Pancreas (tissue), 10 donors: Measurements from ENCODE around the gene CEL. TPM values are rescaled to one million over a fixed set of nuclear protein-coding genes. Genes with fewer than 3 reads are reported as not detected.

Experiments
- ATAC-seq, 4 donors: fragments of 200-7000 bp; cut with Tn5 transposase; one replicate each; pipeline versions ENCODE4 v1.8.0 to v1.9.1; 2020; ENCODE audit warnings: mild to moderate bottlenecking in 4 of 4, moderate library complexity in 4 of 4
- DNase-seq, 6 donors: peaks; one replicate each; pipeline ENCODE4 v3.0.0-alpha.2; 2020
- FAIRE-seq: peaks from 2 replicates; lab custom pipeline; 2012; peaks lifted over from hg19 to GRCh38; lab: Jason Lieb, UNC
- H3K27ac ChIP-seq, 4 donors: fragments of 200-600 bp; sonication (generic); 1 replicate in 3 of 4; 2 replicates in 1 of 4; pipeline versions ENCODE4 v1.5.0 to v1.8.0; 2020
- H3K27me3 ChIP-seq, 4 donors: fragments of 200-600 bp; one replicate each; pipeline ENCODE4 v1.8.0; 2021
- H3K36me3 ChIP-seq, 3 donors: fragments of 200-600 bp; sonication (generic) in 1 of 3; one replicate each; pipeline versions ENCODE4 v1.5.0 to v1.8.0; 2020 to 2021
- H3K4me1 ChIP-seq, 3 donors: fragments of 200-600 bp; one replicate each; pipeline ENCODE4 v1.8.0; 2021
- H3K4me3 ChIP-seq, 4 donors: fragments of 200-600 bp; sonication (generic) in 2 of 4; one replicate each; pipeline versions ENCODE4 v1.5.0 to v1.8.0; 2020 to 2021
- H3K9me3 ChIP-seq, 4 donors: fragments of 200-600 bp; one replicate each; pipeline ENCODE4 v1.8.0; 2021
- CTCF ChIP-seq, 4 donors: fragments of 200-600 bp; sonication (generic) in 3 of 4; IDR thresholded peaks; one replicate each; pipeline versions ENCODE4 v1.5.0 to v1.8.0; 2021; ENCODE audit warnings: antibody characterized with exemption in 4 of 4
- WGBS, 2 donors: extraction: QIAGEN DNeasy Blood & Tissue Kit; methylation state at CpG; one replicate each; pipeline ENCODE4 v1.1.7; 2013; 5-methylcytosine and 5-hydroxymethylcytosine counted together
- intact Hi-C, 3 donors: fragments of 100-400 bp; cut with DNase I; formaldehyde crosslinking; loops; one replicate each; pipeline versions ENCODE4 v1.11.1 to v1.14.2; 2022
- polyA plus RNA-seq, 2 donors: library from polyadenylated mRNA; stranded (reverse); fragments of 200-250 nt; gene quantifications; one replicate each; pipeline ENCODE4 v1.2.3, GENCODE V29; 2013
- total RNA-seq, 6 donors: library from RNA; stranded (reverse); fragmentation: NEBNext Ultra II Directional in 4 of 6; extraction: Animal tissue kit (Norgen Biotek cat#: 25700) in 4 of 6; gene quantifications; one replicate each; pipeline versions ENCODE4 v1.2.1 to v1.2.4, GENCODE V29; 2021 to 2023
- donor health status: healthy with polysubstance abuse.
- donor health status: DM: no; HTN: no; CAD: no; lungs with moderate emphysema.
- donor health status: DM: no; HTN: no; CAD: no.
- donor health status: control.
- donor health status: control.
- donor health status: Bipolar disorder and iron deficiency.
- donor health status: DM: yes; HTN: yes; CAD: no.
- donor health status: DM: no; HTN: no; CAD: no.
- donor health status: DM: no; HTN: no; CAD: no.
- donor health status: DM: yes; HTN: yes; CAD: no.

Gene CEL
- total and polyA plus RNA-seq, 8 donors, result 2,560 to 24,413 (median 16,465) TPM

DNA sequence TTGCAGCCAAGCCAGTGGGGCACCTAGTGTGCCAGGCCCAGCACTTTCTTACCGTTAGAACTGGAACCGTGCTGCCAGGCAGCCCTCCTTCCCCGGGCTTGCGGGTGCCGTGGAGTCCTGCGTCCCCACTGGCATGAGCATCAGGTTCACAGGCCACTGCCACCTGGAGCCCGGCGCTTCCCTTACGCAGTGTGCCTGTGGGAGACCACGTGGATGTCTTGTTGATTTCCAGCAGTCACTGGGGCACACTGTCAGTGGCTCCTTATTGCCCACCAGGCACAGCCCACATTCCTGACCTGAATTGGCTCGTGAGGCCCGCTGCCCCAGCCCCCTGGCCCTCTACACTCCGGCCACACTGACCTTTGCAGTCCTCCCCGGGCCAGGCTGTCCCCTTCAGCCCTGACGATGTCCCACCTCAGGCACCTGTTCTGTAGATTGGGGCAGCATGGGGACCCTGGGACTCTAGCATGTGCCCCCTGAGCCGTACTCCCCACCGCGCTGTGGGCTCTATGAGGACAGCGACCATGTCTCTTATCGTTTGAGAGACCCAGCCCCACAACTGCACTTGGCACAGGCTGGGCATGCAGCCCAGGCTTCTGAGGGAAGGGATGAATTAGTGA is 10.4 kb upstream of the CEL start:
- no peak for FAIRE-seq
- intact Hi-C loops, result no loop called here
- Histone ChIP-seq H3K27ac (peak overlapping the region; percentile 65 to 73 (median 72)), H3K36me3 (peaks cover 0 to 17% (median 5%) of the 10 kb centered on the region in 3 donors), H3K4me3 (peak overlapping the region in 1 of 4 donors; percentile 3), H3K9me3 (no peaks in the 10 kb centered on the region), H3K4me1 (peaks cover 16 to 57% (median 41%) of the 10 kb centered on the region in 3 donors), H3K27me3 (no peaks in the 10 kb centered on the region)
- peak in 3 of 6 donors; percentile 47 to 74 (median 62) for DNase-seq
- no peak for TF ChIP-seq CTCF (IDR thresholded peaks at IDR 0.05)
- WGBS, 2 donors, result 35 to 48% methylated on average over 20 of the region's 20 CpGs
- ATAC-seq, result peak in 1 of 4 donors; percentile 1

- no peak for TF ChIP-seq CTCF (IDR thresholded peaks at IDR 0.05)
- intact Hi-C loops, result no loop called here
- peaks cover 18 to 59% (median 36%) of the 10 kb centered on the region in 3 donors for H3K4me1 ChIP-seq
- WGBS, 2 donors, result 63 to 70% methylated on average over 9 of the region's 9 CpGs
- H3K36me3 ChIP-seq, result peaks cover 0 to 22% (median 5%) of the 10 kb centered on the region in 3 donors
- no peak for ATAC-seq
- H3K27me3 ChIP-seq, result no peaks in the 10 kb centered on the region
- peak overlapping the region in 3 of 4 donors; percentile 65 to 73 (median 71) for H3K27ac ChIP-seq
- DNase-seq, result peak in 1 of 6 donors; percentile 29
- no peaks in the 10 kb centered on the region for H3K9me3 ChIP-seq
- no peak overlapping the region for H3K4me3 ChIP-seq
- FAIRE-seq, result no peak
These were observed 9.7 kb upstream of the CEL start for GRCh38 chr9:133051966-133052539.

DNA sequence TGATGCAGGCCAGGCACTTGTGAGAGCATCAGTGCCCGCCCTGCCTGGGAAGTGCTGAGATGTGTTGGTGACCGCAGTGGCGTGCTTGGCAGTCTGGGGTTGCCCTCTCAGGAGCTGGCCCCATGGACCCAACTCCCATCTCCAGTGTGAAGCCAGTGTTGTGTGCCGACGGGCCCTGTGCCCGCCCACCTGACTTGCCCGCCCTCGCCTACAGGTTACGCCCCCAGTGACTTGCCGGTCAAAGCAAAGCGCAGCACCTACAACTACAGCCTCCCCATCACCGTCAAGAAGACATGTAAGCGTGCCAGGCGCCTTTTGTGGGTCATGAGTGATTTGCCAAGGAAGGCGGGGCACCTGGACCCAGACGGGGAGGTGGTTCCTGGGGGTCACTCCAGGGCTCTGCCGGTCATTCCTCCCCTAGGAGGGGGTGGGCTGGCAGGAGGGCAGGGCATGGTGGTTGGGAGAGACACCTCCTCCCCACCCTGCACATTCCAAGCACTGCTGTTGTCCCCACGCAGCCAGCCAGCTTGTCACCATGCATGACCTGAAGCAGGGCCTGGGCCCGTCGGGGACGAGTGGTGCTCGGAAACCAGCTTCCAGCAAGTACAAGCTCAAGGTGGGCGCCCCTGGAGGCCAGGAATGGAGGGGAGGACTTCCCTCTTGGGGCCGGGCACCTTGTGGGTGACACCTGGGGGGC is 7.4 kb upstream of the CEL start:
- H3K36me3 ChIP-seq, result peaks cover 0 to 22% (median 5%) of the 10 kb centered on the region in 3 donors
- H3K4me1 ChIP-seq, result peaks cover 26 to 74% (median 50%) of the 10 kb centered on the region in 3 donors
- H3K9me3 ChIP-seq, result no peaks in the 10 kb centered on the region
- no peak for TF ChIP-seq CTCF (IDR thresholded peaks at IDR 0.05)
- DNase-seq (peak; percentile 71 to 86 (median 74)), FAIRE-seq (no peak), ATAC-seq (peak; percentile 14 to 52 (median 38))
- peak overlapping the region in 1 of 4 donors; percentile 10 for H3K4me3 ChIP-seq
- WGBS, 2 donors, result 45 to 47% methylated on average over 23 to 24 of the region's 24 CpGs
- H3K27me3 ChIP-seq, result no peaks in the 10 kb centered on the region
- peak overlapping the region; percentile 54 to 79 (median 66) for H3K27ac ChIP-seq
- intact Hi-C loops, result no loop called here

DNA sequence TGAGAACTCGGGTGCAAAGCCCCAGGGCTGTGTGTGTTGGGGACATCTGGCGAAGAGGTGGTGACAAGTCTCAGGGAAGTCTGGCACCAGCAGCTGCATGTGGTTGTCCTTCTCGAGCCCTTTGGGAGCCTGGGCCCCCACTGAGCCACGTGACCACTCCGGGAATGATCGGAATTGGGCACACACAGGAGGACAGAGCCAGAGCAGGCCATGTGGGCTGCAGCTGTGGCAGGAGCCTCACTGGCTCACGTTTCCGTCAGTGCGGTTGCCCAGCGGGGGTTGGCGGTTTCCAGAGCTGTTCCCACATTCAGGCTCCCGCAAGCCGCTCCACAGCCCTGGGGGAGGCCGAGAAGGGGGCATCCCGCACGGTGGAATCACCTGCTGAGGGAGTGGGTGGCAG is 6.8 kb upstream of the CEL start:
- peak; percentile 55 to 69 (median 66) for ATAC-seq
- Histone ChIP-seq H3K4me3 (peak overlapping the region in 1 of 4 donors; percentile 10), H3K36me3 (peaks cover 0 to 22% (median 5%) of the 10 kb centered on the region in 3 donors), H3K27me3 (no peaks in the 10 kb centered on the region), H3K4me1 (peaks cover 25 to 74% (median 55%) of the 10 kb centered on the region in 3 donors), H3K27ac (peak overlapping the region; percentile 54 to 79 (median 66)), H3K9me3 (no peaks in the 10 kb centered on the region)
- 24 to 33% methylated on average over 16 of the region's 16 CpGs for WGBS, 2 donors
- TF ChIP-seq CTCF (IDR thresholded peaks at IDR 0.05), result no peak
- no peak for FAIRE-seq
- peak; percentile 83 to 93 (median 90) for DNase-seq
- intact Hi-C loops, result no loop called here
